ENCODE results near the gene DLX5. TPM values are rescaled to one million over a fixed set of nuclear protein-coding genes. Genes with fewer than 3 reads are reported as not detected.

The DLX5 gene
- total and polyA plus RNA-seq, 4 experiments from 2014 or later: not detected

GRCh38 chr7:97013134-97013844 lies 11.3 kb downstream of the DLX5 start:
- no peaks in the 10 kb centered on the region for H3K36me3 ChIP-seq (ENCODE audit: insufficient read depth, low read length)
- no peak overlapping the region for H3K4me3 Mint-ChIP-seq
- no peak overlapping the region for H3K27ac Mint-ChIP-seq
- H3K27me3 Mint-ChIP-seq: peaks cover 80% of the 10 kb centered on the region in 2 donors
- no peak for DNase-seq
- H3K4me1 ChIP-seq (ENCODE audit: insufficient read depth, low read length): no peaks in the 10 kb centered on the region
- ChIA-PET POLR2A (ENCODE audit: partially characterized antibody) (no interaction called here), CTCF (ENCODE audit: partially characterized antibody) (interaction anchor here (0.6 kb wide), 1 partner anchor 14 kb away, joined by 3 read pairs; no protein-coding TSS in a partner anchor)
- no peak overlapping the region for H3K4me3 ChIP-seq (ENCODE audit: low read length in 2 of 2)
- H3K4me1 Mint-ChIP-seq: peaks cover 4 to 13% (median 5%) of the 10 kb centered on the region in 4 donors
- no peak overlapping the region for H3K27ac ChIP-seq (ENCODE audit: low read depth, low read length)
- peaks cover 75% of the 10 kb centered on the region for H3K27me3 ChIP-seq (ENCODE audit: insufficient read depth, low read length)
- peaks cover 0 to 26% (median 15%) of the 10 kb centered on the region in 8 donors for H3K9me3 Mint-ChIP-seq
- no peaks in the 10 kb centered on the region for H3K9me3 ChIP-seq (ENCODE audit: control insufficient read depth in 1 of 2, low read length in 2 of 2)
- peaks cover 0 to 9% of the 10 kb centered on the region in 2 donors for H3K36me3 Mint-ChIP-seq
- intact Hi-C loops (cut with micrococcal nuclease): no loop called here

- Mint-ChIP-seq H3K36me3 (peaks cover 0 to 9% of the 10 kb centered on the region in 2 donors), H3K27me3 (peaks cover 80 to 84% of the 10 kb centered on the region in 2 donors), H3K27ac (no peak overlapping the region), H3K9me3 (peaks cover 0 to 26% (median 15%) of the 10 kb centered on the region in 8 donors), H3K4me3 (no peak overlapping the region), H3K4me1 (peaks cover 3 to 10% (median 4%) of the 10 kb centered on the region in 4 donors)
- no peak for DNase-seq
- Histone ChIP-seq H3K36me3 (ENCODE audit: insufficient read depth, low read length) (no peaks in the 10 kb centered on the region), H3K27ac (ENCODE audit: low read depth, low read length) (no peak overlapping the region), H3K4me3 (ENCODE audit: low read length in 2 of 2) (no peak overlapping the region), H3K9me3 (ENCODE audit: control insufficient read depth in 1 of 2, low read length in 2 of 2) (no peaks in the 10 kb centered on the region), H3K4me1 (ENCODE audit: insufficient read depth, low read length) (no peaks in the 10 kb centered on the region), H3K27me3 (ENCODE audit: insufficient read depth, low read length) (peaks cover 75% of the 10 kb centered on the region)
- CTCF ChIA-PET (ENCODE audit: partially characterized antibody): no interaction called here
- POLR2A ChIA-PET (ENCODE audit: partially characterized antibody): no interaction called here
- intact Hi-C loops (cut with micrococcal nuclease): no loop called here
Observed at GRCh38 chr7:97012365-97013133, 12.1 kb downstream of the DLX5 start.

GRCh38 chr7:97011536-97012364 lies 12.9 kb downstream of the DLX5 start:
- no peaks in the 10 kb centered on the region for H3K9me3 ChIP-seq (ENCODE audit: control insufficient read depth in 1 of 2, low read length in 2 of 2)
- no peak overlapping the region for H3K4me3 ChIP-seq (ENCODE audit: low read length in 2 of 2)
- H3K4me1 ChIP-seq (ENCODE audit: insufficient read depth, low read length): peaks cover 6% of the 10 kb centered on the region
- peaks cover 78% of the 10 kb centered on the region for H3K27me3 ChIP-seq (ENCODE audit: insufficient read depth, low read length)
- Mint-ChIP-seq H3K36me3 (peaks cover 0 to 9% of the 10 kb centered on the region in 2 donors), H3K4me3 (no peak overlapping the region), H3K4me1 (peaks cover 3 to 6% (median 5%) of the 10 kb centered on the region in 4 donors), H3K9me3 (peaks cover 0 to 26% (median 15%) of the 10 kb centered on the region in 8 donors), H3K27ac (no peak overlapping the region), H3K27me3 (peaks cover 80 to 84% of the 10 kb centered on the region in 2 donors)
- no peak overlapping the region for H3K27ac ChIP-seq (ENCODE audit: low read depth, low read length)
- DNase-seq: no peak
- CTCF ChIA-PET (ENCODE audit: partially characterized antibody): no interaction called here
- H3K36me3 ChIP-seq (ENCODE audit: insufficient read depth, low read length): no peaks in the 10 kb centered on the region
- intact Hi-C loops (cut with micrococcal nuclease): no loop called here
- POLR2A ChIA-PET (ENCODE audit: partially characterized antibody): no interaction called here

GRCh38 chr7:97011104-97011503 lies 13.5 kb downstream of the DLX5 start:
- Mint-ChIP-seq H3K9me3 (peaks cover 0 to 26% (median 15%) of the 10 kb centered on the region in 8 donors), H3K4me1 (peaks cover 3 to 9% (median 6%) of the 10 kb centered on the region in 4 donors), H3K27ac (peak overlapping the region in 1 of 7 donors; percentile 22), H3K36me3 (peaks cover 0 to 9% of the 10 kb centered on the region in 2 donors), H3K4me3 (no peak overlapping the region), H3K27me3 (peaks cover 80 to 81% of the 10 kb centered on the region in 2 donors)
- ChIA-PET CTCF (ENCODE audit: partially characterized antibody) (no interaction called here), POLR2A (ENCODE audit: partially characterized antibody) (no interaction called here)
- Histone ChIP-seq H3K27me3 (ENCODE audit: insufficient read depth, low read length) (peaks cover 76% of the 10 kb centered on the region), H3K9me3 (ENCODE audit: control insufficient read depth in 1 of 2, low read length in 2 of 2) (no peaks in the 10 kb centered on the region), H3K4me1 (ENCODE audit: insufficient read depth, low read length) (peaks cover 9% of the 10 kb centered on the region), H3K36me3 (ENCODE audit: insufficient read depth, low read length) (no peaks in the 10 kb centered on the region), H3K27ac (ENCODE audit: low read depth, low read length) (no peak overlapping the region), H3K4me3 (ENCODE audit: low read length in 2 of 2) (no peak overlapping the region)
- DNase-seq: no peak
- intact Hi-C loops (cut with micrococcal nuclease): no loop called here

- DNase-seq: no peak
- Histone ChIP-seq H3K36me3 (ENCODE audit: insufficient read depth, low read length) (no peaks in the 10 kb centered on the region), H3K27ac (ENCODE audit: low read depth, low read length) (no peak overlapping the region), H3K4me1 (ENCODE audit: insufficient read depth, low read length) (peaks cover 13% of the 10 kb centered on the region), H3K4me3 (ENCODE audit: low read length in 2 of 2) (no peak overlapping the region), H3K27me3 (ENCODE audit: insufficient read depth, low read length) (peaks cover 66% of the 10 kb centered on the region), H3K9me3 (ENCODE audit: control insufficient read depth in 1 of 2, low read length in 2 of 2) (no peaks in the 10 kb centered on the region)
- Mint-ChIP-seq H3K27me3 (peaks cover 74% of the 10 kb centered on the region in 2 donors), H3K9me3 (peaks cover 0 to 26% (median 15%) of the 10 kb centered on the region in 8 donors), H3K36me3 (peaks cover 0 to 9% of the 10 kb centered on the region in 2 donors), H3K4me3 (no peak overlapping the region), H3K27ac (no peak overlapping the region), H3K4me1 (peaks cover 1 to 10% (median 6%) of the 10 kb centered on the region in 4 donors)
- ChIA-PET POLR2A (ENCODE audit: partially characterized antibody) (no interaction called here), CTCF (ENCODE audit: partially characterized antibody) (no interaction called here)
- intact Hi-C loops (cut with micrococcal nuclease): no loop called here
Observed at GRCh38 chr7:97009753-97010732, 14.6 kb downstream of the DLX5 start.

DNA sequence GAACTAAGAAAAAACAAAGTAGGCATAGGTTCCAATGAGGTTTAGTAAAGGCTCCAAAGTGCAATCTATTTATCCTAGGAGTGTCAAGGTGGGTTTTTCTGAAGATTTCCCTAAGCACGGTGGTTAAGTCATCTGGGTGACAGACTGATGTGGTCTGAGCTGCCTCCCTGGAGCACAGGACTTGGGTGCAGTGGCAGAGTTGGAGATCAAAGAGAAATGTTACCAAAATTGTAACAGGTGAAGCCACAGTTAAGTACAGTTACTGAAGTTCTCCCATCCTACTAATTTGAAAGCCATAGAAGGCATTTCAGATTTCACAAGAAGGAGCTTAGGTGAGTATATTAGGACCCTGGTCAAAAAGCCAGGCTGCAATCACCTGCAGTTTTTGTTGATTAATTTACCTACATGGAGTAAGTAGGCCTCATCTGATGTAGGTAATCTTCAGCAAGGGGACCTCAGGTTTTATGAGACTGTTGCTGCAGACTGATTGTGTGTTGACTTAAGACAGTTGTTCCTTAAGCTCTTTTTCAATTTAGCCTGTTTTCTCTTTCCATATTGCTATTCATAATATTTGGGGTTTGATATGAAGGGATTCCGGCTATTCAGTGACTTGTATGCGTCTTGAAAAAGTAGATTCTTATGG lies 16.2 kb downstream of the DLX5 start:
- Mint-ChIP-seq H3K36me3 (peaks cover 0 to 9% of the 10 kb centered on the region in 2 donors), H3K27me3 (peaks cover 66 to 68% of the 10 kb centered on the region in 2 donors), H3K9me3 (peaks cover 0 to 21% (median 14%) of the 10 kb centered on the region in 8 donors), H3K4me1 (peaks cover 3 to 21% (median 13%) of the 10 kb centered on the region in 4 donors), H3K4me3 (no peak overlapping the region), H3K27ac (no peak overlapping the region)
- Histone ChIP-seq H3K36me3 (ENCODE audit: insufficient read depth, low read length) (no peaks in the 10 kb centered on the region), H3K4me1 (ENCODE audit: insufficient read depth, low read length) (peaks cover 29% of the 10 kb centered on the region), H3K9me3 (ENCODE audit: control insufficient read depth in 1 of 2, low read length in 2 of 2) (no peaks in the 10 kb centered on the region), H3K4me3 (ENCODE audit: low read length in 2 of 2) (no peak overlapping the region), H3K27me3 (ENCODE audit: insufficient read depth, low read length) (peaks cover 66% of the 10 kb centered on the region), H3K27ac (ENCODE audit: low read depth, low read length) (no peak overlapping the region)
- CTCF ChIA-PET (ENCODE audit: partially characterized antibody): no interaction called here
- intact Hi-C loops (cut with micrococcal nuclease): no loop called here
- POLR2A ChIA-PET (ENCODE audit: partially characterized antibody): no interaction called here
- DNase-seq: no peak
